HUES64 (cell line): Measurements from ENCODE around the gene CFAP45.

Experiments
- H3K27ac ChIP-seq: 2 replicates; pipeline ENCODE4 v1.7.0; 2013; ENCODE audit warnings: low read depth, low read length, inconsistent platforms
- H3K27me3 ChIP-seq: 2 replicates; pipeline ENCODE4 v1.6.1; 2013; ENCODE audit warnings: mild to moderate bottlenecking, low read length; ENCODE audit not compliant: insufficient read depth
- H3K36me3 ChIP-seq: 2 replicates; pipeline ENCODE4 v1.6.1; 2013; ENCODE audit warnings: mild to moderate bottlenecking, low read length; ENCODE audit not compliant: insufficient read depth
- H3K4me1 ChIP-seq: 2 replicates; pipeline ENCODE4 v1.6.1; 2013; ENCODE audit warnings: mild to moderate bottlenecking, low read length, moderate library complexity; ENCODE audit not compliant: insufficient read depth
- H3K4me3 ChIP-seq: 2 replicates; pipeline ENCODE4 v1.5.1; 2013; ENCODE audit warnings: mild to moderate bottlenecking, low read length, moderate library complexity
- H3K9ac ChIP-seq: 2 replicates; pipeline ENCODE4 v1.6.1; 2013; ENCODE audit warnings: mild to moderate bottlenecking, low read depth, low read length
- H3K9me3 ChIP-seq: 2 replicates; pipeline ENCODE4 v1.6.1; 2013; ENCODE audit warnings: low read depth, low read length; ENCODE audit not compliant: insufficient read depth
- WGBS: fragments of 150-250, 120-280 bp; methylation state at CpG from one replicate; pipeline ENCODE4 v1.1.7; 2013; ENCODE audit warnings: missing lambda C conversion rate; 5-methylcytosine and 5-hydroxymethylcytosine counted together

The CFAP45 gene

DNA sequence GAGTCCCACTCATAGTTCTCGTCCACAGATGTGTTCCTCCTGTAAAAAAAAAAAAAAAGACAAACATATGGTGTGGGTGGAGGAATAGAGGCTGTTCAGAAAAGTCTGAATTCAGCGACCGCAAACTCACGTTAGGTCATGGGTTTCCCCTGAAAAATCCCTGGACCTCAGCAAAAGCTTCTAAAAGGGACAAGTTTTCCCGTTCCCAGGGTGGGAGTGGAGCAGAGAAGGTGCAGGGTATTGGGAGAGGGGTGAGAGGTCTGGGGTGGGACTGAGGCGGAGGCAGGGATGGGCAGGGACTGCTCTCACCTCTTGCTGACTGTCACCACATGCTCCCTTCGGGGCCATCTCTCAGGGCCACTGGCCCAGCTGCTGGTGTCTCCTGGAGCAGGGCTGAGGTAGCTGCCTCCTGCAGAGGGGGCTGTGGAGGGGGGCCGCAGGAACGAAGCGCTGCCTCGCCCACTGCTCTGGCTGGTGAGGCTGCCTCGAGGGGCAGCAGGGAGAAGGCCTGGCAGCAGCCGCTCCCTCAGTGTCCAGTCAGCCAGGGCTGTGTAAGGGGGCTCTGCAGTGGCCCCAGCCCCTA is 28.0 kb upstream of the CFAP45 start:
- Histone ChIP-seq H3K9ac (no peak overlapping the region; the same call in 1 of the 2 replicates), H3K36me3 (peaks cover 20% of the 10 kb centered on the region; the same call in 1 of the 2 replicates), H3K27ac (no peak overlapping the region), H3K27me3 (no peaks in the 10 kb centered on the region; the same call in 1 of the 2 replicates), H3K4me1 (peaks cover 19% of the 10 kb centered on the region), H3K9me3 (no peaks in the 10 kb centered on the region), H3K4me3 (no peak overlapping the region)
- WGBS: 80% methylated on average over 12 of the region's 13 CpGs

DNA sequence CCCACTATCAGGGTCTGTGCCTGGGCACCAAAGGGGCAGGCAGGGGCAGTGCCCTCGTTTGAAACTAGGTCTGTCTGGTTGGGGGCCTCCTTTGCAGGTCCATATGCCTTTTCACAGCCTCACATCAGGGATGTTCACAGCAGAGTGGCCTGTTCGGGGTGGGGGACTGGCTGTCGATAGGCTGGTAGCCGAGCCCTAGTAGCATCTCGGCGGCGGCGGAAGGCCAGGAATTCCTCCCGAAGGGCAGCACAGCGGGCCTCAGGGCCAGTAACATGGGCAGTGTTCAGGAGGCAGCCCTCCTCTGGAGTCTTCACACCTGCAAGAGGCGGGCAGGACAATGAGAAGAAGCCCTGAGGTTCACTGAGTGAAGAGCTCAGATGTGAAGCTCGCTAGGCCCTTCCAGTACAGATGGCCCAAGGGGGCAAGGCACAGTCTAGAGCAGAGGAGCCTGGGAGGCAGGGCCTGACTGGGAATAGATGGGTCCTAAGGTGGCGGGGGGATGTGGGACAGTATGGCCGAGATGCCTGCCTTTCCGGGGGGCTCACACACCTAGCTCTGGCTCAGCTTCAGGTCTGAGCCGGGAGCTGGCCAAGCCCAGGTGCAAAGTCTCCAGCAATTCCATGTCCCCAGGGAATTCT is 27.4 kb upstream of the CFAP45 start:
- no peak overlapping the region for H3K4me3 ChIP-seq
- 91% methylated on average over 16 of the region's 16 CpGs for WGBS
- H3K9ac ChIP-seq: no peak overlapping the region
- peaks cover 25% of the 10 kb centered on the region for H3K4me1 ChIP-seq
- no peak overlapping the region for H3K27ac ChIP-seq
- H3K27me3 ChIP-seq: no peaks in the 10 kb centered on the region; the same call in 1 of the 2 replicates
- H3K9me3 ChIP-seq: no peaks in the 10 kb centered on the region
- H3K36me3 ChIP-seq: peaks cover 20% of the 10 kb centered on the region; the same call in 1 of the 2 replicates

DNA sequence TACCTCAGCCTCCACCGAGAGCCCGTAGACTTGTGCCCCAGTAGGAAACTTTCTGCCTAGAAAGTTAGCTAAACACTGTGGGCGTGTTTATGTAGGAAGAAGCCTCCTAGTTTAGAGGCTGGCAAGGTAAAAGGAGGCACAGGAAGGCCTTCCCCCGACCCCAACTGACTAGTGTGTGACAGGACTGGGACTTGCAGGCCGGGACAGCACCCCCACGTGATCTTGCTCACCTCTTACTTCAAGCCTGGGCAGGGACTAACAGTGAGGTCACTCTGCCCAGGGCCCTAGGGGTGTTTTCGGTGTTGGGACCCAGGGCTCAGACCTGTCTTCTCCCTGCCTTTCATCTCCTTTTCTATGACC is 25.7 kb upstream of the CFAP45 start:
- peaks cover 25% of the 10 kb centered on the region for H3K4me1 ChIP-seq
- WGBS: 17% methylated on average over 7 of the region's 7 CpGs
- H3K27ac ChIP-seq: no peak overlapping the region
- H3K27me3 ChIP-seq: no peaks in the 10 kb centered on the region; the same call in 1 of the 2 replicates
- H3K4me3 ChIP-seq: peak overlapping the region; percentile 85
- peak overlapping the region; percentile 36; the same call in 1 of the 2 replicates for H3K9ac ChIP-seq
- H3K36me3 ChIP-seq: peaks cover 15% of the 10 kb centered on the region
- no peaks in the 10 kb centered on the region for H3K9me3 ChIP-seq

DNA sequence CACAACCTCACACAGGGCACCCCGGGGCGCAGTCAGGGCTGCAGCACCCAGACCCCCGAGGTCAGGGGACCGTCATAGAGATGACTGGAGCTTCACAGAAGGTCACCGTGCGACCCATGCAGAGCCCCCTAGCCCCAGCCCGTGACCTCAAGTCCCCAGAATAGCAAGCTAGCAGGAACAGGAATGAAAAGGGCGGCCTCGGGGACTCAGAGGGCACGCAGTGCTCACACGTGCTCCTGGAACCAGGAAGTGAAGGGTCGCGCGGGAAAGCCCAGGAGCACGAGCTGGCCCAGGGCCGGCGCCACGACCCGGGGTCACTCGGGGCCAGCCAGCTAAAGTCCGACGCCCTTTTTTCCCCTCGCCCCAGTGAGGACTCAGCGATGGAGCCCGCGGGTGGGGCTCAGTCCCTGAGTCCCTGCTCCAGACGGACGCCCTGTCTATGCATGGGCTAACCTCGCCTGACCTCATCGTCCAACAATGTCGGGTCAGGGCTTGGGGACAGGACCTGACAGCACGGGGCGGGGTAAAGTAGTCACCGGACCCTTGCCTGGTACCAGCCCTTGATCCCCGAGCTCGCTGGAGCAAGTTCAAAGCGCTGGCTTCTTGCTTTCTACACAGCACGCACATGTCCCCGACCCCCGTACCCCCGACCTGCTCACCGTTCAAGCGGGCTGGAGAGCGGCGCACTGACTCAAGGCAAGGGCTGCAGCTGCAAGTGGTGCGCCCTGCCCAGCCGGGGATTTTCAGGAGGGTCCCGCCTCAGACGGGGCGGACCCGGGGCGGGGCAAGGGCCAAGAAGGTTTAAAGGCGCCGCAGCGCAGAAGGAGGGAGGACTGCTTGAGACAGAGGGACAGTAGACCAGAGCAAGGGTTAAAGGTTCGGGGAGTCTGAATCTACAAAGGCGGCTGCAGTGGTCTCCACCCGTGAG is 25.1 kb upstream of the CFAP45 start, which contains the start of gene TAGLN2:
TAGLN2 (minus strand) TSS at position 717 of the 928 bp plus-strand sequence. CDS start 4,998 bp downstream, outside the sequence.
- under 1% methylated on average over 58 of the region's 58 CpGs for WGBS
- Histone ChIP-seq H3K9me3 (no peaks in the 10 kb centered on the region), H3K36me3 (peaks cover 22% of the 10 kb centered on the region), H3K4me3 (peak within 1 kb of the TSS; percentile 85), H3K9ac (peak within 1 kb of the TSS; percentile 80), H3K4me1 (peaks cover 25% of the 10 kb centered on the region), H3K27ac (peak within 1 kb of the TSS; percentile 77), H3K27me3 (no peaks in the 10 kb centered on the region; the same call in 1 of the 2 replicates)

DNA sequence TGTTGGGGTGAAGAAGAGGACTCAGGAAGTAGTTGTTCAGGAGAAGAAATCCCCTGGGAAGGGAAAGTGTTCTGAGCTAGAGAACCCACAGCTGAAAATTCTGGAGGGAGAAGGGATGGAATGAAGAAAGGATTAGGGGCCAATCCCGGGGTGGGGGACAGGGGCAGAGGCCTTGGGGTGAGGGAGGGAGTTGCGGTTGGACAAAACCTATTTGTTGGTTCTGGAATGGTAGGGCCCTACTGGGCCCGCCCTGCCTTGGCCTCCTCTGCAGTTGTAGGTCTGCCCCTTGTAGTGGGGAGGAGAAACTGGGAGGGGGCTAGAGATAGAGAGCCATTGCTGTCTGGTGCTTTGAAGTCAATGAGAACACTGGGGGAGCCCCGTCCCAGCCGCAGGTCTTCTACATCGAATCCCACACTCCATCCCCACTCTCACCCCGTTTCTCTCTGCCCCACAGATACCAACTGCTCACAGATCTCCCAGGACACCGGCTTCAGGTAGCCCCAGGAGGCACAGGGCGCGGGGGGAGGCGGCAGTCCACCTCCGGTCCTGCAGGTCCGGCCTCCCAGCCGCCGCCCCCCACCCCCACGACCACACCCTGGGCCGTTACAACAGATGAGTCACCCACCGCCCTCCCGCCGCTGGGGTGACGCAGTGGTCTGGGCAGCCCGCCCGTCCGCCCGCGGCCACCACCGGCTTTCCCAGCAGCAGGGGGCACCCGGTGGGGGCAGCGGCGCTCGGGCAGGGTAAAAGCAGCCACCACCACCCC is 24.2 kb upstream of the CFAP45 start:
- peaks cover 27% of the 10 kb centered on the region for H3K36me3 ChIP-seq
- peaks cover 25% of the 10 kb centered on the region for H3K4me1 ChIP-seq
- H3K9ac ChIP-seq: peak overlapping the region; percentile 80
- H3K27ac ChIP-seq: peak overlapping the region; percentile 77
- WGBS: 3% methylated on average over 31 of the region's 31 CpGs
- no peaks in the 10 kb centered on the region for H3K9me3 ChIP-seq
- H3K4me3 ChIP-seq: peak overlapping the region; percentile 85
- H3K27me3 ChIP-seq: no peaks in the 10 kb centered on the region; the same call in 1 of the 2 replicates

DNA sequence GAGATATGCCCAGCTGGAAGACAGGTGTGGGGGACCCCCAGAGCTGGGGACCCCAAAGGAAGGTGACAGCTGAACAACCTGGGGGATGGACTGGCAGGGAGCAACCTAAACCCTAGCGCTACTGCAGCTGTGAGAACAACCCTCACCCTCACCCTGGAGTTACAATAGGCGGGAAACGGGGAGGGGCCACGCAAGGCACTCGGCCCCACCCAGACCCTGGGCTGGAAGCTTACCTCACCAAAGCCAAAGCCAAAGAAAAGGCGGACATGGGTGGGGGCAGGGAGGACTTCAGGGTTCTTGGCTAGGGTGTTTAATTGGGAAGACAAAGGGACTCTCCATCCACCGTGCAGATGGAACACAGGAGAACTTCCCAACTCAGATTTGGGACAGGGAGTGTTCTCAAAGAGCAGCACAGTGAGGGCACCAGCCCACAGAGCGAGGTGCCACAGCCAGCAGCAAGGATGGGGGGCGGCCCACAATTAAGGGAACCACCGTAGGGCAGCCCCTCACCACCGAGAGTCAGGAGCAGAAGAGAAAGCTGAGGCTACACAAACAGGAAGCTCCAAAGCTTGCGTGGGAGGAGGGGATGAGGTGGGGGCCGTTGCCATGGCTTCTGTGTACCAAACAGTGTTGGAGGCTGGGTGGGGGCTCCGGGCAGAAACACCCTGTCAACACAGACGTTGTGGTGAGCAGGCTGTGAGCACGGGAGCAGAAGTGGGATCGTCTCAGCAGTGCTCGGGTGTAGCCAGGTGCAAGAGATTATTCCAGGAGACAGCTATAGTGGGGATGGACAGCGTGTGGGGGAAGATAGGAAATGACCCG is 23.4 kb upstream of the CFAP45 start:
- peak overlapping the region; percentile 59; the same call in 1 of the 2 replicates for H3K27ac ChIP-seq
- no peaks in the 10 kb centered on the region for H3K9me3 ChIP-seq
- no peaks in the 10 kb centered on the region; the same call in 1 of the 2 replicates for H3K27me3 ChIP-seq
- peaks cover 32% of the 10 kb centered on the region for H3K36me3 ChIP-seq
- 16% methylated on average over 20 of the region's 20 CpGs for WGBS
- H3K9ac ChIP-seq: peak overlapping the region; percentile 71
- H3K4me3 ChIP-seq: peak overlapping the region; percentile 85
- peaks cover 25% of the 10 kb centered on the region for H3K4me1 ChIP-seq

DNA sequence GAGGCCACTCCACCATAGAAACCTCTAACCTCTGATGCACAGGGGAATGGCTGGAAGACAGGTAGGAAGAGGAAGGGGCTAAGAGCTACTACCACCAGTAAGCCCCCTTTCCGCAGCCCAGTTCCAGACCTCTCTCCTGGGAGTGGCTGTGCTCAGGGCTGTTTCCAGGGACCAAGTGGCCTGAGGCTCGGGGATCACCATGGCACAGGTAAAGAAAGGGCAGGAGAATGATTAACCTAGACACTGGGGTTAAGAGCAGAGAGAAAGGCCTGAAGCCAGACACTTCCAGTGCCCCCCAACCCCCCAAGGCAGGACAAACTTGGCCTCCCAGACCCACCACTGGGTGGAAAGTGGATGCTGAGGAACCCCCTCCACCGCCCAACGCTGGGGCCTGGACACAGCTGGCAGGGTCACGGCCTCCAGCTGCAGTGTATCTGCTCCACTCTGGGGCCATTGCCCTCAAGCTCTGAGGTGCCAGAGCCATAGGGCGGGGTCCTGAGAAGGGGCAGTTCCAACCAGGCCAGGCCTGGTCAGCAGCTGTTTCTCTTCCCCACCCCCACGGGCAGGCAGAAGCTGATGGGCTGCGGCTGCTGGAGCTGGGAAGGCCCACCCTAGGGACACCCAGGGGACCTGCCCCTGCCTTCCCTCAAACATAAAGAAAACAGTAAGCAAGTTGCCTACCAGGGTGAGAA is 22.7 kb upstream of the CFAP45 start:
- Histone ChIP-seq H3K27me3 (no peaks in the 10 kb centered on the region; the same call in 1 of the 2 replicates), H3K4me3 (peak overlapping the region; percentile 85), H3K4me1 (peaks cover 25% of the 10 kb centered on the region), H3K27ac (peak overlapping the region; percentile 2; the same call in 1 of the 2 replicates), H3K9me3 (no peaks in the 10 kb centered on the region), H3K36me3 (peaks cover 34% of the 10 kb centered on the region), H3K9ac (no peak overlapping the region)
- WGBS: 77% methylated on average over 8 of the region's 8 CpGs

DNA sequence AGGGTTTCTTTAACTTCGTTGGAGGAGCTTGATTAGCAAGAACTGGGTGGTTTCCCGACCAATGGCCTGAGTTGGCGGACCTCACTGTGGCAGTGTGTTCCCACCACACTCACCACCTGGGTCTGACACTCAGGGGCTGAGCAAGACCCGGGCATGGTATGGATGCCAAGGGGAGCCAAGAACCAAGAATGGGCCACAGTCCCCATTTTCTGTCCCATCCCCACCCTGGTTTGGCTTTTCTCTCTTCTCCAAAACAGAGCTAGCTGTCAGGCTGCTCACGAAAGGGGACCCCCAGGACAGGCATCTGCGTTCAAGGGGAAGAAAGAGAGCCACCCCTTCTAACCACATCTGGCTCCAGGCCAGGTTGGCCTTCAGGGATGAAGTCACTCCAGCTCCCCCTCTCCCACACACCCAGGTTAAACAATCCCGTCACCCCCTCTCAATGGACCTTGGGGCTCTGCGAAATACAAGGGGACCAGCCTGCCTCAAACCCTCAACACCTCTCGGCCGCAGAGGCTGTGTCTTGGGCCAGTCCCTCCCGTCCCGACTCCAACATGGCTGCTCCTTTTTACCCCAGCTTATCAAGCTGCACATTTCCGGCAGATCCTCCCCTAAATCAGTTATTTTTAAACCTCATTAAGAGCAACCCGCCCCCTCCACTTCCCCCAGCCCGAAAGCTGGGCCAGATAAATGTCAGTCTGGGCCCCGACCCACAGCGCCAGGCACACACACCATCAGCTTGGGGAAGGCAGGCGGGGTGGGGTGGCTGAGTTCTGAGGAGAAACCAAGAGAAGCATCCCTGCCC is 21.9 kb upstream of the CFAP45 start:
- 84% methylated on average over 18 of the region's 18 CpGs for WGBS
- H3K27ac ChIP-seq: no peak overlapping the region

DNA sequence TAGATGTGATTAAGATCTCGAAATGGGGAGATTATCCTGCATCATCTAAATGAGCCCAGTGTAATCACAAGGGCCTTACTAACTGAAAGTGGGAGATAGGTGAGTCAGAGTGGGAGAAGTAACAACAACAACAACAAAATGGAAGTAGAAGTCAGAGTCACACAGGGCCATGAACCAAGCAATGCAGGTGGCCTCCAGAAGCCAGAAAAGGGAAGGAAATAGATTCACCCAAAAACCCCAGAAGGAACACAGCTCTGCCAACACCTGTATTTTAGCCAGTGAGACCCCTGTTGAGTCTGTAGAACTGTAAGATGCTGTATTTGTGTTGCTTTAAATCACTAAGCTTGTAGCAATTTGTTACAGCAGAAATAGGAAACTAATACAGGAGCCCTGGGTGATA is 21.3 kb upstream of the CFAP45 start:
- Histone ChIP-seq H3K4me3 (no peak overlapping the region), H3K27ac (no peak overlapping the region), H3K36me3 (peaks cover 33% of the 10 kb centered on the region), H3K9ac (no peak overlapping the region), H3K9me3 (no peaks in the 10 kb centered on the region), H3K4me1 (peaks cover 32% of the 10 kb centered on the region), H3K27me3 (no peaks in the 10 kb centered on the region; the same call in 1 of the 2 replicates)
- WGBS: 94% methylated on average over 1 of the region's 1 CpG

More for the DNA sequence above, 21.9 kb upstream of the CFAP45 start:
- H3K27me3 ChIP-seq: no peaks in the 10 kb centered on the region; the same call in 1 of the 2 replicates
- H3K9ac ChIP-seq: no peak overlapping the region
- H3K4me3 ChIP-seq: no peak overlapping the region
- no peaks in the 10 kb centered on the region for H3K9me3 ChIP-seq
- peaks cover 38% of the 10 kb centered on the region for H3K36me3 ChIP-seq
- peaks cover 25% of the 10 kb centered on the region for H3K4me1 ChIP-seq
